Loucy (cell line): ENCODE data around the gene NALCN.

Source experiments
- H2AFZ ChIP-seq: fragments of 200-600 bp; sonication (generic); 2 replicates; pipeline ENCODE4 v1.6.0; 2016; ENCODE audit warnings: antibody characterized with exemption, mild to moderate bottlenecking, low read length, moderate library complexity
- H3F3A ChIP-seq: fragments of 200-600 bp; 2 replicates; pipeline ENCODE4 v1.6.0; 2016; ENCODE audit warnings: antibody characterized with exemption, low read depth, mild to moderate bottlenecking
- H3K27me3 ChIP-seq: fragments of 200-600 bp; sonication (generic); 2 replicates; pipeline ENCODE4 v1.6.1; 2014; ENCODE audit warnings: low read length, mild to moderate bottlenecking; ENCODE audit not compliant: insufficient read depth, poor library complexity, severe bottlenecking
- H3K36me3 ChIP-seq: fragments of 200-600 bp; sonication (generic); 2 replicates; pipeline ENCODE4 v1.6.1; 2016; ENCODE audit warnings: low read length; ENCODE audit not compliant: insufficient read depth
- H3K4me1 ChIP-seq: fragments of 200-600 bp; sonication (generic); 2 replicates; pipeline ENCODE4 v1.5.1; 2014; ENCODE audit warnings: low read length, mild to moderate bottlenecking; ENCODE audit not compliant: insufficient read depth, poor library complexity, severe bottlenecking
- H3K4me2 ChIP-seq: fragments of 200-600 bp; sonication (generic); 2 replicates; pipeline ENCODE4 v1.6.0; 2014; ENCODE audit warnings: antibody characterized with exemption, low read length, low read depth, mild to moderate bottlenecking; ENCODE audit not compliant: poor library complexity, severe bottlenecking
- H3K4me3 ChIP-seq: fragments of 200-600 bp; sonication (generic); 2 replicates; pipeline ENCODE4 v1.5.1; 2014; ENCODE audit warnings: low read length, mild to moderate bottlenecking, mixed read lengths; ENCODE audit not compliant: poor library complexity, severe bottlenecking
- H3K79me2 ChIP-seq: fragments of 200-600 bp; sonication (generic); 2 replicates; pipeline ENCODE4 v1.6.1; 2014; ENCODE audit warnings: low read length; ENCODE audit not compliant: insufficient read depth
- H3K9ac ChIP-seq: fragments of 200-600 bp; sonication (generic); 2 replicates; pipeline ENCODE4 v1.6.0; 2014; ENCODE audit warnings: mild to moderate bottlenecking, low read depth, low read length, moderate library complexity; ENCODE audit not compliant: poor library complexity, severe bottlenecking
- H3K9me2 ChIP-seq: fragments of 200-600 bp; sonication (generic); replicated peaks from 2 replicates; pipeline ENCODE4 v1.6.1; 2016; ENCODE audit warnings: low read depth, low read length, mixed read lengths
- H3K9me3 ChIP-seq: fragments of 200-600 bp; sonication (generic); 2 replicates; pipeline ENCODE4 v1.6.1; 2014; ENCODE audit warnings: mild to moderate bottlenecking, antibody characterized with exemption, low read length, low read depth; ENCODE audit not compliant: insufficient read depth
- H4K20me1 ChIP-seq: fragments of 200-600 bp; sonication (generic); 2 replicates; pipeline ENCODE4 v1.6.0; 2014; ENCODE audit warnings: antibody characterized with exemption, low read length, mild to moderate bottlenecking; ENCODE audit not compliant: insufficient read depth, poor library complexity, severe bottlenecking
- EZH2phosphoT487 ChIP-seq: fragments of 200-600 bp; IDR thresholded peaks from 2 replicates; pipeline ENCODE4 v1.6.1; 2018; ENCODE audit warnings: antibody characterized with exemption, mild to moderate bottlenecking, moderate library complexity, borderline replicate concordance
- TF ChIP-seq, protein P1 (sequence below): fragments of 200-600 bp; sonication (generic); conservative IDR thresholded peaks from 2 replicates; pipeline ENCODE4 v1.5.1; 2014; ENCODE audit warnings: mild to moderate bottlenecking, antibody characterized with exemption, low read length

The NALCN gene

GRCh38 chr13:101116341-101116740 is 300.0 kb downstream of the NALCN start:
- Histone ChIP-seq H3K4me1 (no peaks in the 10 kb centered on the region), H3K9ac (no peak overlapping the region)

GRCh38 chr13:101115762-101116171 is 300.5 kb downstream of the NALCN start:
- TF ChIP-seq EZH2phosphoT487: no peak
- TF ChIP-seq, protein P1, sequence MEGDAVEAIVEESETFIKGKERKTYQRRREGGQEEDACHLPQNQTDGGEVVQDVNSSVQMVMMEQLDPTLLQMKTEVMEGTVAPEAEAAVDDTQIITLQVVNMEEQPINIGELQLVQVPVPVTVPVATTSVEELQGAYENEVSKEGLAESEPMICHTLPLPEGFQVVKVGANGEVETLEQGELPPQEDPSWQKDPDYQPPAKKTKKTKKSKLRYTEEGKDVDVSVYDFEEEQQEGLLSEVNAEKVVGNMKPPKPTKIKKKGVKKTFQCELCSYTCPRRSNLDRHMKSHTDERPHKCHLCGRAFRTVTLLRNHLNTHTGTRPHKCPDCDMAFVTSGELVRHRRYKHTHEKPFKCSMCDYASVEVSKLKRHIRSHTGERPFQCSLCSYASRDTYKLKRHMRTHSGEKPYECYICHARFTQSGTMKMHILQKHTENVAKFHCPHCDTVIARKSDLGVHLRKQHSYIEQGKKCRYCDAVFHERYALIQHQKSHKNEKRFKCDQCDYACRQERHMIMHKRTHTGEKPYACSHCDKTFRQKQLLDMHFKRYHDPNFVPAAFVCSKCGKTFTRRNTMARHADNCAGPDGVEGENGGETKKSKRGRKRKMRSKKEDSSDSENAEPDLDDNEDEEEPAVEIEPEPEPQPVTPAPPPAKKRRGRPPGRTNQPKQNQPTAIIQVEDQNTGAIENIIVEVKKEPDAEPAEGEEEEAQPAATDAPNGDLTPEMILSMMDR: peak; percentile 37
- Histone ChIP-seq H3K9me2 (no peaks in the 10 kb centered on the region), H3K36me3 (no peaks in the 10 kb centered on the region), H3K79me2 (no peaks in the 10 kb centered on the region), H3K27me3 (no peaks in the 10 kb centered on the region), H3K4me3 (no peak overlapping the region), H4K20me1 (no peaks in the 10 kb centered on the region), H2AFZ (no peak overlapping the region), H3F3A (no peaks in the 10 kb centered on the region), H3K4me1 (no peaks in the 10 kb centered on the region), H3K9ac (no peak overlapping the region), H3K9me3 (no peaks in the 10 kb centered on the region), H3K4me2 (no peak overlapping the region)

More at GRCh38 chr13:101116341-101116740, 300.0 kb downstream of the NALCN start:
- Histone ChIP-seq H3K79me2 (no peaks in the 10 kb centered on the region), H3K9me3 (no peaks in the 10 kb centered on the region), H3K4me3 (no peak overlapping the region), H3K4me2 (no peak overlapping the region), H2AFZ (no peak overlapping the region), H4K20me1 (no peaks in the 10 kb centered on the region), H3K9me2 (no peaks in the 10 kb centered on the region), H3F3A (no peaks in the 10 kb centered on the region), H3K27me3 (no peaks in the 10 kb centered on the region), H3K36me3 (no peaks in the 10 kb centered on the region)
- TF ChIP-seq, protein P1: no peak
- no peak for TF ChIP-seq EZH2phosphoT487

DNA sequence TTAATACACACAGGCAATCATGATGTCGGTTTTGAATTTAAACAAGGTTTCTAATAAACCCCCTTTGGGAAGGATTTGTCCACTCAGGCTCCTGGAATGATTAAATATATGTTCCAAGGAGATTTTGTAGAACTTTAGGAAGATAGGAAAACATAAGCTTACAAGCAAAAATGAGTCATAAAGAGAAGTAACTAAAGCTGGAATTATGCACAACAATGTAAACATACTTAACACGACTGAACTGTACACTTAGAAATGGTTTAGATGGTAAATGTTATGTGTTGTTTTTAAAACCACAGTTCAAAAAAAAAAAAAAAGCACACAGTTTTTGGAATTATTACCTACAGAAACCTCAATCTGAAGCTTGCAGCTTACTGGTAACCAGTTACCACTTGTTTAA is 304.4 kb downstream of the NALCN start:
- Histone ChIP-seq H3K9me2 (no peaks in the 10 kb centered on the region), H3K27me3 (no peaks in the 10 kb centered on the region), H3F3A (no peaks in the 10 kb centered on the region), H3K4me3 (no peak overlapping the region), H3K4me2 (no peak overlapping the region), H2AFZ (no peak overlapping the region), H3K4me1 (no peaks in the 10 kb centered on the region), H4K20me1 (no peaks in the 10 kb centered on the region), H3K36me3 (no peaks in the 10 kb centered on the region), H3K9ac (no peak overlapping the region), H3K9me3 (no peaks in the 10 kb centered on the region), H3K79me2 (no peaks in the 10 kb centered on the region)
- TF ChIP-seq, protein P1: no peak
- TF ChIP-seq EZH2phosphoT487: no peak
